ENCODE data around the gene STOML2.
A peak's percentile ranks its signal among the peaks of the same experiment; 100 is the strongest.

Gene STOML2

GRCh38 chr9:35107297-35108290 is 4.7 kb upstream of the STOML2 start:
- DNase-seq, result no peak

DNA sequence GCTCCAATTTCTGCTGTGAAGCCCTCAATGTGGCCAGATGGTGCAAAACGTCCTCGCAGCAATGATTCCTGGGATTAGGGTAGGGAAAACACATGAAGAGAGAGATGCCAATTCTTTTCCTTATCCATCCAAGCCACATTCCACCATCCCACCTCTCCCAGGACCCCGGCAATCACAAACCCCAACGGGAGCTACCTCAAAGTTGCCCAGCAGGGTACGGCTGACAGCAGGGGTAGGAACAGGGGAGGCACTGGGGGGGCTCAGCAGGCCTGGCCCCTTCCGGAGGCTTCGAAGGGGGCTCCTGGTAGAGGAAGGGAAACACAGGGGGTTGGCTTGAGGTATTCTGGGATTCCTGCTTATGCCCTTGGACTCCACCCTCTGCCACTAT is 3.4 kb upstream of the STOML2 start:
- no peak for DNase-seq

DNA sequence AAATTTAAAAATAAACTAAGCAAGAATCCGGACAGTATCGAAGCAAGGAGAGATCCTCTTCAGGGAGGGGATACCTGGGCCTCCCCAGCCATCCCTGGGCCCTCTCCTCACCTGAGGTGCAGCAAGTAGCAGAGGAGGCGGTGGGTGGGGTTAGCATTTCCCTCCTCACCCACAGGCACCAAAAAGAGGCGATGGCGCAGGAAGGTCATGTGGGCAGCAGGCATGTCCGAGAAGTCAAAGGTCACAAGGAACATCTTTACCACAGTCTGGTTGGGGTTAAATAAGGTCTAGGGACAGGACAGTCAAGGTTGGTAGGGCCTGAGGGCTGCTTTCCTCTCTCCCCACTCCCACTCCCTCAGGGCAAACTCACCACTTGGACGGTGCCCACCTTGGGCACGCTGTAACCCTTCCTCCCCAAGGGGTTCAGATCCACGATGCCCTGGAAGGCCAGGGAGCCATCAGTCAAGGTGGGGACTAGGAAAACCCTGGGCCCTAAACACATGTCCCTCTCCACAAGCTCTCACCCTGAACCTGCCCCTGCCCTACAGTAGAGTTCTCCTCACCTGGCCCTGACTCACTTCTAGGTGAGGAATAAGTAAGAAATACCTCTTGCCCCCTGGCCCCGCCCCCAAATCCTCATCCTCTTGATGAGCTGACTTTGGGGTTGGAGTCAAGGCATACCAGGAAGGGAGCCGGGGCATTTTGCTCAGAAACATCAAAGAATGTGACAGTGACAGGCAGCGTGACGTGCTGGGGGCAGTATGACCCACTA is 2.8 kb upstream of the STOML2 start:
- no peak for DNase-seq

DNA sequence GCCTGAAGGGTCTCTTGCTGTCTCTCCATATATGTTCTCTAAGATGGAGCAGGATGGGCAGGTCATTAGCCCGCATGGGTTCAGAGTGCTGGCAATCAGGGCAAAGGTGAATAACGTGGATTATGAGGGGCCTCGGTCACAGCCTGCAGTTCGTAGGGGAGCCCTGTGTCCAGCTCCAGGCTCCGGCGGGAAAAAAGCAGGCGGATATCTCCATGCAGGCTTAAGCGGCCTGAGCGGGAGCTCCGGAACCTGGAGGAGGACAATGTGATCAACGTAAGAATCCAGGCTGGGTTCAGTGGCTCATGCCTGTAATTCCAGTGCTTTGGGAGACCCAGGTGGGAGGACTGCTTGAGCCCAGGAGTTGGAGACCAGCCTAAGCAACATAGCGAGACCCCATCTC is 2.2 kb upstream of the STOML2 start:
- DNase-seq, result no peak

DNA sequence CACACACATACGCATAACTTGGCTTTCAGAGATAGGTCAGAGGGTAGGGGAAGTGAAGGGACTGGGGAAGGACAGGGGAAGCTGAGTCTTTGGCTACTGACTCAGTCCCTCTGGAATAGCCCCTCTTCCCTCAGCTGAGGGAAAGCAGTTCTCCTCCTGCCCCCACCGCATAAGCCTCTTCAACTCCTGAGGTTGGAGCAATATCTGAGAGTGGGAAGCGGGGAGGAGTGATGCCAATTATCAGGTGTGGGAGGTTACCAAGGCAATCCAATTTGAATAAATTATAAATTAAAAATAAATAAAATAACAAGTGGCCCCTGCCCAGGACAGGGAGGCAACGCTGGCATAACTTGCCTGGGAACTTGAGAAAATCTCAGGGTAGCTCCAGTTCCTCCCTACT is 1.7 kb upstream of the STOML2 start:
- DNase-seq, result no peak

- DNase-seq, result no peak
Measured at GRCh38 chr9:35103660-35104191, 795 bp upstream of the STOML2 start.

GRCh38 chr9:35102465-35102768 is 514 bp downstream of the STOML2 start:
- no peak for DNase-seq

DNA sequence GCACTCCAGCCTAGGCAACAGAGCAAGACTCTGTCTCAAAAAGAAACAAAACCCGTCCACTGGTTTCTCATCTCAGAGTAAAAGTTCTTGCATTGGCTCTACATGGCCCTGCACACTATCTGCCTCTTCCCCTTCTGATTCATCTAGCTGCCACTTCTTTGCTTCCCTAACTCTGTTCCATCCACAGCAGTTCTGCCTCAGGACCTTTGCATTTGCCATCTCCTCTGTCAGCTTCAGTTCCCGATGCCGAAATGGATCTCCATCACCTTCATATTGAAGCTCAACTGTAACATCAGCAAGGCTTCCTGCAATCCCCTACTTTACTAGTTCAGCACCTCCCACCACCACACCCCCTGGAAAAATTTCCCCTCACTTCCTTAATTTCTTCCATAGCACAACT is 5.4 kb downstream of the STOML2 start:
- no peak for DNase-seq

DNA sequence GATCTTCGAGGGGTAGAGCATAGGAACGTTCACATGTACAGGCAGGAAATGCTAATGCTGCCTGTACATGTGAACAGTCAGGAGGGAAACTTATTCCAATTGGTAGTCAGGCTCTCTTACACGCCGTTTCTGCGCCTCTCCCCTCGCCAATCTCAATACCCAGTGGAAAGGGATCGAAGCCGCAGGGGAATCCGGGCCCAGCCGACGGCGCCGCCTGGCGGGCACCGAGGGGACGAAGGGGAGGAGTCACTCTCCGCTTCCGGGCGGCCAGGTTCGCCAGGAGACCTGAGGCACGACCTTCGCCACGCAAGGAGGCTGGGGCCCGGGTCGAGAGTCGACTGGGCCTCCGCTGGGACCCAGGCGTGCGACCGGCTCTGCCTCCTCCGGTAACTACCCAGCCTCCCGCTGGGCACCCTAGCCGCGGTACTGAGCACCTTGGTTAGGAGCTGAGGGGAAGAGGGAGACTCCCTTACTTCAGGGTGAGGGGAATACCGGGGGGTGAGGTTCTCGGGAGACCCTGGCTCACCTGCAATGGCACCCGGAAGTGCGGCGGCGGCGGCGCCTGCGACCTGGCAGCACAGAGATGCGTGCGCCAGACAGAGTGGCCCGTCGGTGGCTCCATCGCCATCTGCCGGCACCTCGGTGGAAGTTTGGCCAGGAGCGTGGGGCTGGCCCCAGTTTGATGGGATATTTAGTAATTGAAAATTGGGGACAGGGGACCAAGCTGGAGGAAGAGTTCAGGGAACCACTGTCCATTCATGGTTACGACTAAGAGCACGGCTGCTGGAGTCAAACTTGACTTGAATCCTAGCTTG is 6.7 kb downstream of the STOML2 start, which contains the start of gene PIGO:
PIGO (minus strand) TSS at position 557 of the 815 bp plus-strand sequence. CDS start 1,026 bp downstream, outside the sequence.
- DNase-seq, result peak; percentile 93

DNA sequence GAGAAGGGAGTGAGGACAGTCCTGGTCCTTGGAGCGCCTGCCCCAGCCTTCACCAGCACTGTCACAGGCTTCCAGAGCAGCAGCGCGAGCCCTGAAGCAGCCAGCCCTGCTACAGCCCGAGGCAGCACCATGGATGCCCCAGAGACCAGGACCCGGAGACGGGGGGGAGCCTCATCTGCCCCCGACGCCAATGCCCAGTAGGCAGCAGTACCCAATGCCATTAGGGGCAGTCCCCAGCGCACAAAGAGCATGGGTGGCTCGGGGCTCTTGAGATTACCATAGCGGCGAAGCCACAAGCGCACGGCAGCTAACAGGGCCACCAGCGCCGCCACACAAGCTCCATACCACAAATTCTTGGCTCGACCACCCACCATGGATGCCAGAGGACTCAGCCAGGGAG is 11.4 kb downstream of the STOML2 start:
- no peak for DNase-seq

GRCh38 chr9:35089434-35089833 is 13.5 kb downstream of the STOML2 start:
- no peak for DNase-seq

DNA sequence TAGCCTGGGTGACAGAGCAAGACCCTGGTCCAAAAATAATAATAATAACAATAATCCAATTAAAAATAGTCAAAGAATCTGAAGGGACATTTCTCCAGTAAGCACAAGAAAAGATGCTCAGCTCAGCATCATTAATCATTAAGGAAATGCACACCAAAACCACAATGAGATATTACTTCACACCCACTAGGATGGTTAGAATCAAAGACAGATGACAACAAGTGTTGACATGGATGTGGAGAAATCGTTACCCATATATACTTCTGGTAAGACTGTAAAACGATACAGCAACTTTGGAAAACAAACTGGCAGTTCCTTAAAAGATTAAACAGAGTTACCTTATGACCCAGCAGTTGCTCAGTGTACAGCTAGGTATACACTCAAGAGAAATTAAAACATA is 17.9 kb downstream of the STOML2 start:
- no peak for DNase-seq

DNA sequence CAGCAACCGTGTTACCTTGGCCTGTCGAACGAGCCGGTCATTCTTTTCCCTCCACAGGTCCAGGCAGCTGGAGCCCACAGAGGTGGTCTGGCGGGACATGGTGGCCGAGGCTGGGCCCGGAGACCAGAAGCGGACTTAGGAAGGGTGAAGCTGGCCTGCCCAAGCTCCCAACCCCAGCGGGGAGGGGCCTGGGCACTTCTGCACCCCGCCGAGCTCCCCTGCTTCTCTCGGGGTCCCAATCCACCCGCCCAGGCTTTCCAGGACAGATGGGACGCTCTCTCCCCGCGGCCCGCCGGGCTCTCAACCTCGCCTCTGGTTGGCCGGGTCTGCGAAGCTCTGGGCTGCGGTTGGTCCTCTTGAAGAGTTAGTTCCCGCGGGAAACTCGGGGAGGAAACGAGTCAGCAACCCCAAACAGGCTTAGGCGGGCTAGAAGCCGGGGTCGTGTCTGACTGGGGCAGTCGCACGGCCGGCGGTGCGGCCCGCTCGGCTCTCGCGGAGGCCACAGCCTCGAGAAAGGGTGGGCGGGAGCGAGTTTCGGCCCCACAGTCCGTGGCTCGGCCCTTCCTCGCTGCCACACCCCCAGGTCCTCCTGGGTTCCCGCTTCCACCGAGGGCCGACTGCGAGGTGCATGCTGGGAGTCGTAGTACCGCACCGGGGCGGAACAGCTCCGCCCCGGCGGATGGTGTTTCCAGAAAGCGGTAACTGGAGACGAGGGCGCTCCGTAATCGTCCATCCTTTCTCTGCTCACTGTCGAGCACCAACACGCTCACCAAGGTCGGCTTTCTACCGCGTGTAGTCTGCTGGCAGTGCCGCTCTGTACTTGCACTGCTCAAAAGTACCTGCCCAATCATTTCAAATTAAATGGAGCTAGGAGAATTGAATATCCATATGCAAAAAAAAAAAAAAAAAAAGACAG is 23.2 kb downstream of the STOML2 start, which contains the start of gene FANCG:
FANCG (minus strand) TSS at position 517 of the 916 bp plus-strand sequence; CDS start at position 99, 418 bp downstream.
- DNase-seq, result peak; percentile 97

- peak; percentile 68 for DNase-seq
Measured at GRCh38 chr9:35079041-35079425, 23.9 kb downstream of the STOML2 start.

DNA sequence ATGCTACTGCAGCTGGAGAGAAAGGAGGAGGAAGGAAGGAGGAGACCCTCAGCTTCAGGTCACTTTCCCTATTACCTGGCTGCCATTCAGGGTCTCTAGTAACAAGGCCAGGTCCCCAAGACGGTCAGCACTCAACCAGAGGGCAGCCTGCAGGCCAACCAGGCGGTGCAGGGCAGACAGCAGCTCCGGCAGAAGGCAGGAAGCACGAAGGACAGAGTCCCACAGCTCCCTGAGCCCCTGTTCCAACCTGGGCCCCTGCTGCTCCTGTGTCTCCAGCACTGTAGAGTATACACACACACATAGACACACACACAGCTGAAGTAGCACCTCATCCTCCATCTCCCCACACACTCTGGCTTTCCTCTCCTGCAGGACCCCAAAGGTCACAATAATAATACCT is 24.9 kb downstream of the STOML2 start:
- DNase-seq, result peak; percentile 11

GRCh38 chr9:35076848-35077247 is 26.1 kb downstream of the STOML2 start:
- no peak for DNase-seq

- DNase-seq, result no peak
Measured at GRCh38 chr9:35075358-35075757, 27.6 kb downstream of the STOML2 start.

DNA sequence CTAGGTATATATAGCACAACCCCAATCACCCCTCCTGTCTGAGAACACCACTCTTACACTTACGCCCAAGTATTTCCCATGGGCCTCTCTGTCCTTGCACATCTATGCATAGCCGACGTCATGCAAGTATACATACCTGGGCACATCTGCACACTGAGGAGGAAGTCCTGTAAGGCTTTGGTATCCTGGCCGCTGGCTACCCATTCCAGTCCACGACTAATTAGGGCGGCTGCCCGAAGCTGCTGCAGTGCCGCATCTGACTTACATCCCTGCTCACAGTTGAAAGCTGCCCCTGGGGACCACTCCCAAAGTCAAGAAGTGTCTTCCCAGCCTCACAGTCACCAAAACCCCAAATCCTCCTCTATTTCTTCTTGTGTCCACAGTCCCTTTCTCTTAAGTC is 28.1 kb downstream of the STOML2 start:
- DNase-seq, result no peak

DNA sequence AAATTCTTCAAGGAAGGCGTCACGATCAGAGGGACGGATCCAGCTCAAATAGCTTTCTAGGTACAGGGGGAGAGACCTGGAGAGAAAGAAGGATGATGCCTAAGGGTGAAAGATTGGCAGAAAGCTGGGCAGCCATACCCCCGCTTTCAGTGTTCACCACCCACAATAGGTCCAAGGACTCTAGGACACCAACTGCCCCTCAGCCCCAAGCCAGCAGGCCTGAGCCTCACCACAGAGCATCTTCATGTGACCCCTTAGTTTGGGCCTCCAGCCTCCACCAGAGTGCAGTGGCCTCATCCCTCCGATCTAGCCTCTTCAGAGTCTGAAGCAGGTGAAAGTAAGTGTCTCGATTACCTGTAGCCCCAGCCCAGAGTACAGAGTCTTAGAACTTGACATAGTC is 28.8 kb downstream of the STOML2 start:
- no peak for DNase-seq

DNA sequence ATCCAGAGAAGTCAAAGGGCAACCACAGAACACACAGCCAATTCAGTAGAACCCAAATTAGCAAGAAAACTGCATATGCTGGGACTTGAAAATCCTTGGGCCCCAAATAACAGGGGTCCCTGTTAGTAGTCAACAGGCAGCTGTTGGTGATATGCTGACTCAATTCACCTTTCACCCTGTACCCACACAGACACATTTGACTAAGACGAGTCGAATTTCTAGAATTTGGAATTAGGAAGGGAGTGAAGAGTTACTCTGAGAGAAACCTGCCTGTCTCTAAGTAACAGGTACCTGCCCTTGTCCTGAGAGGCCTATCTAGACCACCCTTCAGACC is 29.7 kb downstream of the STOML2 start:
- no peak for DNase-seq

- peak; percentile 99 for DNase-seq
Measured at GRCh38 chr9:35072461-35073278, 30.3 kb downstream of the STOML2 start, which contains the start of gene VCP. VCP (minus strand) TSS chr9:35072625; CDS start chr9:35072353, 272 bp downstream.

Measured in NCI-H146 (cell line).